Measurements from ENCODE around the gene ABCA8. TPM values are rescaled to one million over a fixed set of nuclear protein-coding genes. Genes with fewer than 3 reads are reported as not detected.

ABCA8 gene
- total RNA-seq, 6 experiments from 2014 or later: 0.12 to 0.14 TPM; not detected in 4

DNA sequence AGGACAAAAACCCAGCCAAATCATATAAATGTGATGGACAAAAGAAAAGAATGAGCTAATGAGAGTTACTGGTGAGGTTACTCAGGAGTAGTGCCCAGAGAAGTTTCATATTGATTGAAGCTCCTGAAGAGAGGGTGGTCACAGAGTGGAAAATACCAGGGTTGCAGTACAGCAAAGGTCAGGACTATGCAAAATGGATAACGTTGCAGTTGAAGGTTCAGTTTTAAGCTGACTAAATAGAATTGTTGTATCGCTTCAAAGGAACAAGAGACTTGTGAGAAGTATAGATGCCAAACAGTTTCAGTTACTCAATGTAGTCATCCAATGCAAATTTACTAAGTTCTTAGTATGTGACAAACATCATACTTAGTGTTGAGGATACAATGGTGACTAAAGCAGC lies 47.1 kb downstream of the ABCA8 start:
- Mint-ChIP-seq H3K4me3 (no peak overlapping the region), H3K36me3 (ENCODE audit: low read depth) (no peaks in the 10 kb centered on the region), H3K9me3 (peaks cover 2% of the 10 kb centered on the region), H3K27me3 (ENCODE audit: insufficient read depth) (peaks cover under 1% of the 10 kb centered on the region; the same call in 1 of the 2 replicates), H3K27ac (no peak overlapping the region), H3K4me1 (ENCODE audit: low read depth) (peaks cover 17% of the 10 kb centered on the region)
- TF ChIP-seq, protein P1, sequence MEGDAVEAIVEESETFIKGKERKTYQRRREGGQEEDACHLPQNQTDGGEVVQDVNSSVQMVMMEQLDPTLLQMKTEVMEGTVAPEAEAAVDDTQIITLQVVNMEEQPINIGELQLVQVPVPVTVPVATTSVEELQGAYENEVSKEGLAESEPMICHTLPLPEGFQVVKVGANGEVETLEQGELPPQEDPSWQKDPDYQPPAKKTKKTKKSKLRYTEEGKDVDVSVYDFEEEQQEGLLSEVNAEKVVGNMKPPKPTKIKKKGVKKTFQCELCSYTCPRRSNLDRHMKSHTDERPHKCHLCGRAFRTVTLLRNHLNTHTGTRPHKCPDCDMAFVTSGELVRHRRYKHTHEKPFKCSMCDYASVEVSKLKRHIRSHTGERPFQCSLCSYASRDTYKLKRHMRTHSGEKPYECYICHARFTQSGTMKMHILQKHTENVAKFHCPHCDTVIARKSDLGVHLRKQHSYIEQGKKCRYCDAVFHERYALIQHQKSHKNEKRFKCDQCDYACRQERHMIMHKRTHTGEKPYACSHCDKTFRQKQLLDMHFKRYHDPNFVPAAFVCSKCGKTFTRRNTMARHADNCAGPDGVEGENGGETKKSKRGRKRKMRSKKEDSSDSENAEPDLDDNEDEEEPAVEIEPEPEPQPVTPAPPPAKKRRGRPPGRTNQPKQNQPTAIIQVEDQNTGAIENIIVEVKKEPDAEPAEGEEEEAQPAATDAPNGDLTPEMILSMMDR (IDR thresholded peaks at IDR 0.05): no peak
- no peak for DNase-seq

DNA sequence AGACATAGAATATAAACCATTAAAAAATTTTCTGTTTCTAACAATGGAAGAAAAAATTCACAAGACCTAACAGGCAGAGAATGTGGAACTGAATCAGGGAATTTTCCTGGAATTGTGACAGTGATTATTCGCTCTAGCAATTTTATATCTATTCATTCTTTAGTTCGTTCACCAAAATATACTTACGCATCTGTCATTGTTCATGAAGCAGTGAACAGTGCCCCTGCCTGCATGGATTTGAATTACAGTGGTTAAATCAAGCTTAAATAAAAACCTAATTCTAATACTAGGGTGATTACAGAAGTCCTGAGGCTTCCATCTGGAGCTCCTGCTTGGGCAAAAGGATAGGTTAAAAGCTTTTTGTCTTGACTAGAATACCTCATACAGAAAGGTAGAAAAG lies 48.6 kb downstream of the ABCA8 start:
- Mint-ChIP-seq H3K27ac (no peak overlapping the region), H3K4me3 (no peak overlapping the region), H3K4me1 (ENCODE audit: low read depth) (peaks cover 17% of the 10 kb centered on the region), H3K9me3 (no peaks in the 10 kb centered on the region; the same call in 1 of the 2 replicates), H3K27me3 (ENCODE audit: insufficient read depth) (peaks cover 2% of the 10 kb centered on the region; the same call in 1 of the 2 replicates), H3K36me3 (ENCODE audit: low read depth) (no peaks in the 10 kb centered on the region)
- TF ChIP-seq, protein P1 (IDR thresholded peaks at IDR 0.05): peak; percentile 64
- DNase-seq: no peak

DNA sequence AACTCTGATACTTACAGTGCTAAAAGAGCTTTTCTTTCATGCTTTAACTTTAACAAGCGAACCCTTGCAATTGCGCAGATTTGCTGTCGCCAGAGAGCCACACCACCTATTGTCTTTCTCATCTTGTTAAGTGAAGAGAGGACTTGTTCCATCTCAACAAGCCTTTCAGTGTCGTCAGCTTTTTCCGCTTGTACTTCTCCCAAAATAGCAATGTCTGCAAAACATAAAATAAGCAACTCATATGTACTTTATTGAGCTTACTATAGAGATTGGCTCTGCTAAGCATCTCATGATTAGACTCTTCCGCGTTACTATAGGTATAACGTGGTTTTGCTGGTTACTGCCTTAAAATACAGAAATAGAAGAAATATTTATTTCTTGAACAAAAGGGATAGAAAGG lies 51.9 kb downstream of the ABCA8 start:
- DNase-seq: no peak
- H3K27ac Mint-ChIP-seq: no peak overlapping the region
- peaks cover 2% of the 10 kb centered on the region; the same call in 1 of the 2 replicates for H3K27me3 Mint-ChIP-seq (ENCODE audit: insufficient read depth)
- H3K36me3 Mint-ChIP-seq (ENCODE audit: low read depth): no peaks in the 10 kb centered on the region
- H3K4me1 Mint-ChIP-seq (ENCODE audit: low read depth): peaks cover 4% of the 10 kb centered on the region; the same call in 1 of the 2 replicates
- H3K4me3 Mint-ChIP-seq: no peak overlapping the region
- peaks cover 11% of the 10 kb centered on the region; the same call in 1 of the 2 replicates for H3K9me3 Mint-ChIP-seq
- TF ChIP-seq, protein P1 (IDR thresholded peaks at IDR 0.05): no peak

DNA sequence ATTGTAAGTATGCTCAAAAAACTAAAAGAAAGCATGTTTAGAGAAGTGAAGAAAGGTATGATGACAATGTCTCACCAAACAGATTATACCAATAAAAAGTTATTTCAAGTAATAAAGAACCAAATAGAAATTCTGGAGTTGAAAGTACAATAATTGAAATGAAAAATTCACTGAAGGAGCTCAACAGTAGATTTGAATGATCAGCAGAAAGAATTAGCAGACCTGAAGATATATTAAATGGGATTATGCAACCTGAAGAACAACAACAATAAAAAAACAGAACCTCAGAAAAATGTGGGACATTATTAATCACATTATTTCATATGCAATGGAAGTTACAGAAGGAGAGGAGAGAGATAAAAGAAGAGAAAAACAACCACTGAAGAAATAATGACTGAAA lies 57.6 kb downstream of the ABCA8 start:
- no peak overlapping the region for H3K4me3 Mint-ChIP-seq
- H3K9me3 Mint-ChIP-seq: peaks cover 15% of the 10 kb centered on the region; the same call in 1 of the 2 replicates
- H3K4me1 Mint-ChIP-seq (ENCODE audit: low read depth): no peaks in the 10 kb centered on the region
- H3K27me3 Mint-ChIP-seq (ENCODE audit: insufficient read depth): no peaks in the 10 kb centered on the region
- no peaks in the 10 kb centered on the region for H3K36me3 Mint-ChIP-seq (ENCODE audit: low read depth)
- TF ChIP-seq, protein P1 (IDR thresholded peaks at IDR 0.05): no peak
- no peak overlapping the region for H3K27ac Mint-ChIP-seq
- no peak for DNase-seq

DNA sequence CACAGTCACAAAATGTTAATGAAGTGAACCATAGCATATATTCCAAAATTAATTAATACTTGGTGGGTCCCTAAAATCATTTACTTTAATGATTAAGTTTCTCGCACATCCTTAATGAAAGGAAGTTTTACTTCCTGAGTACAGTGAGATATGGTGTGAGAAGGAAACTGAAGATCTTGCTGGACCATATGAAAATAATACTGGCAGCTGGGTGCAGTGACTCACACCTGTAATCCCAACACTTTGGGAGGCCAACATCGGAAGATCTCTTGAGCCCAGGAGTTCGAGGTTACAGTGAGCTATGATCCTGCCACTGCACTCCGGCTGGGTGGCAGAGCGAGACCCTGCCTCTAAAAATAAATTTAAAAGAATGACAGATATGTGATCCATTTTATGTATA lies 62.5 kb downstream of the ABCA8 start:
- Mint-ChIP-seq H3K27me3 (ENCODE audit: insufficient read depth) (no peaks in the 10 kb centered on the region), H3K27ac (no peak overlapping the region), H3K9me3 (peaks cover 4% of the 10 kb centered on the region; the same call in 1 of the 2 replicates), H3K4me1 (ENCODE audit: low read depth) (no peaks in the 10 kb centered on the region), H3K36me3 (ENCODE audit: low read depth) (no peaks in the 10 kb centered on the region), H3K4me3 (no peak overlapping the region)
- TF ChIP-seq, protein P1 (IDR thresholded peaks at IDR 0.05): no peak
- no peak for DNase-seq

DNA sequence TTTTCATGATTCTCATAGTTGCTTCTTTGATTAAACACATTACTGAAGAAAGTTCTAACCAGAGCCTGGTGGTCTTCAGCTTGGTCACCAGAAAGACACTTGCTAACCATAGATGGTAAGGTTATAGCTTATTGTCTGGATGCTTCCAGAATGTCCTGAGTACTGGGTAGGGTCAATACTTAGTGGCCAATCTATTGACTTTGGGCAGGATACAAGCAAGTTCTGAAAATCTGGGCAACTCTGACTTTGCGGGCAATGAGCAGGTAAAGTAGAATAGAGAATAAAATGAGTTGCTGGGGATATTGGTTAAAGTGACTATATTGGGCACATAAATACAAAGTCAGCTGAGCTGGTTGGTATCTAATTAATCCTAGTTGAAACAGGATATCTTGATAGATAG lies 63.0 kb downstream of the ABCA8 start:
- H3K36me3 Mint-ChIP-seq (ENCODE audit: low read depth): no peaks in the 10 kb centered on the region
- no peaks in the 10 kb centered on the region for H3K27me3 Mint-ChIP-seq (ENCODE audit: insufficient read depth)
- H3K4me3 Mint-ChIP-seq: no peak overlapping the region
- H3K4me1 Mint-ChIP-seq (ENCODE audit: low read depth): no peaks in the 10 kb centered on the region
- no peak for DNase-seq
- TF ChIP-seq, protein P1 (IDR thresholded peaks at IDR 0.05): no peak
- peaks cover 4% of the 10 kb centered on the region; the same call in 1 of the 2 replicates for H3K9me3 Mint-ChIP-seq
- H3K27ac Mint-ChIP-seq: no peak overlapping the region
